Dermis microvascular lymphatic vessel endothelial cell (primary cell): ENCODE results near the gene JARID2. TPM values are rescaled to one million over a fixed set of nuclear protein-coding genes. Genes with fewer than 3 reads are reported as not detected.

Experiments used
- DNase-seq, 2 donors: peaks; one replicate each; pipeline versions ENCODE4 v3.0.0 to v3.0.0-alpha.2; 2010; ENCODE audit warnings: low read depth in 2 of 2
- total RNA-seq: library from RNA; depleted of rRNA; stranded (reverse); fragments of >200 nt; gene quantifications from 2 replicates; pipeline ENCODE4 v1.2.1, GENCODE V29; 2014

JARID2 gene
- total RNA-seq, 1 donor from 2014 or later = 11.8 TPM

- no peak for DNase-seq
These were observed 147.7 kb downstream of the JARID2 start for GRCh38 chr6:15393605-15394004.

GRCh38 chr6:15395087-15395486 is 149.2 kb downstream of the JARID2 start:
- no peak for DNase-seq

- DNase-seq = no peak
These were observed 150.9 kb downstream of the JARID2 start for GRCh38 chr6:15396808-15397207.

GRCh38 chr6:15398633-15399275 is 152.9 kb downstream of the JARID2 start:
- no peak for DNase-seq

- peak; percentile 55 to 82 for DNase-seq
These were observed 154.0 kb downstream of the JARID2 start for GRCh38 chr6:15399641-15400470.

- DNase-seq = peak; percentile 42 to 70
These were observed 154.7 kb downstream of the JARID2 start for GRCh38 chr6:15400572-15401004.

- DNase-seq = no peak
These were observed 155.3 kb downstream of the JARID2 start for GRCh38 chr6:15401120-15401519.

GRCh38 chr6:15401769-15402250 is 155.9 kb downstream of the JARID2 start:
- no peak for DNase-seq

- DNase-seq = no peak
These were observed 156.7 kb downstream of the JARID2 start for GRCh38 chr6:15402406-15403045.

- DNase-seq = no peak
These were observed 157.4 kb downstream of the JARID2 start for GRCh38 chr6:15403094-15403755.

- no peak for DNase-seq
These were observed 158.8 kb downstream of the JARID2 start for GRCh38 chr6:15404685-15404980.

GRCh38 chr6:15405129-15406068 is 159.5 kb downstream of the JARID2 start:
- DNase-seq = no peak

GRCh38 chr6:15406452-15406851 is 160.6 kb downstream of the JARID2 start:
- DNase-seq = no peak

- no peak for DNase-seq
These were observed 162.1 kb downstream of the JARID2 start for GRCh38 chr6:15408008-15408407.

GRCh38 chr6:15408758-15409157 is 162.9 kb downstream of the JARID2 start:
- DNase-seq = no peak

GRCh38 chr6:15409301-15410125 is 163.6 kb downstream of the JARID2 start:
- no peak for DNase-seq

- no peak for DNase-seq
These were observed 164.2 kb downstream of the JARID2 start for GRCh38 chr6:15410126-15410391.

- no peak for DNase-seq
These were observed 164.9 kb downstream of the JARID2 start for GRCh38 chr6:15410752-15411151.

- DNase-seq = no peak
These were observed 165.9 kb downstream of the JARID2 start for GRCh38 chr6:15411766-15412165.

GRCh38 chr6:15412767-15413166 is 166.9 kb downstream of the JARID2 start:
- no peak for DNase-seq
